ENCODE results near the gene TLR3. TPM values are rescaled to one million over a fixed set of nuclear protein-coding genes. Genes with fewer than 3 reads are reported as not detected.

Gene TLR3
- total and polyA plus RNA-seq, 2 donors (not counting 3 experiments of a cell fraction or from before 2014, with no cell fraction given), result 1.6 to 5.2 TPM

- ChIA-PET POLR2A (no interaction called here), CTCF (no interaction called here)
- Histone ChIP-seq H3K4me2 (ENCODE audit: insufficient read depth, low read length) (no peak overlapping the region), H3K79me2 (ENCODE audit: control insufficient read depth, insufficient read depth, low read length) (no peaks in the 10 kb centered on the region), H4K20me1 (replicated peaks; ENCODE audit: control insufficient read depth, extremely low read depth, insufficient read depth, low read length) (no peaks in the 10 kb centered on the region), H2AFZ (ENCODE audit: low read depth, low read length) (no peak overlapping the region), H3K27ac (ENCODE audit: insufficient read depth, low read depth, low read length) (no peak overlapping the region), H3K4me1 (ENCODE audit: control insufficient read depth, extremely low read depth, insufficient read depth, low read length) (no peaks in the 10 kb centered on the region), H3K27me3 (ENCODE audit: control insufficient read depth in 2 of 2, insufficient read depth in 2 of 2, low read length in 2 of 2) (peaks cover 0 to 2% of the 10 kb centered on the region in 2 experiments), H3K9me1 (replicated peaks; ENCODE audit: control insufficient read depth, extremely low read depth, insufficient read depth, low read length) (no peaks in the 10 kb centered on the region), H3K4me3 (replicated peaks in 1 of 3; ENCODE audit: insufficient read depth in 1 of 3, low read depth in 1 of 3, low read length in 3 of 3) (no peak overlapping the region), H3K9me3 (replicated peaks; ENCODE audit: control insufficient read depth, insufficient read depth, low read length) (no peaks in the 10 kb centered on the region), H3K36me3 (ENCODE audit: control insufficient read depth in 2 of 2, extremely low read depth in 1 of 2, insufficient read depth in 2 of 2, low read length in 2 of 2) (no peaks in the 10 kb centered on the region), H3K9ac (replicated peaks; ENCODE audit: extremely low read depth, insufficient read depth, low read length) (no peak overlapping the region)
- TF ChIP-seq JUN (IDR thresholded peaks at IDR 0.05; ENCODE audit: borderline replicate concordance, insufficient read depth, insufficient read length, low read depth) (no peak), FOS (IDR thresholded peaks at IDR 0.05; ENCODE audit: borderline replicate concordance, insufficient read depth, low read length) (no peak), GATA2 (IDR thresholded peaks at IDR 0.05; ENCODE audit: insufficient read depth, insufficient read length, low read depth, low read length) (no peak), POLR2A (IDR thresholded peaks at IDR 0.05; ENCODE audit: low read depth, low read length) (no peak), MYC (IDR thresholded peaks at IDR 0.05; ENCODE audit: low read depth, low read length) (no peak), POLR2AphosphoS5 (IDR thresholded peaks at IDR 0.05; ENCODE audit: insufficient read depth, low read depth, low read length) (no peak), EZH2 (IDR thresholded peaks at IDR 0.05; ENCODE audit: borderline replicate concordance, low read depth, low read length, severe bottlenecking) (no peak)
- TF ChIP-seq, protein P1, sequence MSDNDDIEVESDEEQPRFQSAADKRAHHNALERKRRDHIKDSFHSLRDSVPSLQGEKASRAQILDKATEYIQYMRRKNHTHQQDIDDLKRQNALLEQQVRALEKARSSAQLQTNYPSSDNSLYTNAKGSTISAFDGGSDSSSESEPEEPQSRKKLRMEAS (IDR thresholded peaks at IDR 0.05; ENCODE audit: insufficient read depth, insufficient read length), result no peak
- TF ChIP-seq, protein P2, sequence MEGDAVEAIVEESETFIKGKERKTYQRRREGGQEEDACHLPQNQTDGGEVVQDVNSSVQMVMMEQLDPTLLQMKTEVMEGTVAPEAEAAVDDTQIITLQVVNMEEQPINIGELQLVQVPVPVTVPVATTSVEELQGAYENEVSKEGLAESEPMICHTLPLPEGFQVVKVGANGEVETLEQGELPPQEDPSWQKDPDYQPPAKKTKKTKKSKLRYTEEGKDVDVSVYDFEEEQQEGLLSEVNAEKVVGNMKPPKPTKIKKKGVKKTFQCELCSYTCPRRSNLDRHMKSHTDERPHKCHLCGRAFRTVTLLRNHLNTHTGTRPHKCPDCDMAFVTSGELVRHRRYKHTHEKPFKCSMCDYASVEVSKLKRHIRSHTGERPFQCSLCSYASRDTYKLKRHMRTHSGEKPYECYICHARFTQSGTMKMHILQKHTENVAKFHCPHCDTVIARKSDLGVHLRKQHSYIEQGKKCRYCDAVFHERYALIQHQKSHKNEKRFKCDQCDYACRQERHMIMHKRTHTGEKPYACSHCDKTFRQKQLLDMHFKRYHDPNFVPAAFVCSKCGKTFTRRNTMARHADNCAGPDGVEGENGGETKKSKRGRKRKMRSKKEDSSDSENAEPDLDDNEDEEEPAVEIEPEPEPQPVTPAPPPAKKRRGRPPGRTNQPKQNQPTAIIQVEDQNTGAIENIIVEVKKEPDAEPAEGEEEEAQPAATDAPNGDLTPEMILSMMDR (IDR thresholded peaks at IDR 0.05; ENCODE audit: extremely low read depth in 1 of 2, insufficient read depth in 1 of 2, low read depth in 1 of 2, low read length in 2 of 2), result no peak
- no TSS peak for BruUV-seq (replicated peaks)
- dilution Hi-C loops (cut with MboI; ENCODE audit: extremely low pct_ligation_motif_present, low sequenced_read_pairs), result no loop called here
- intact Hi-C loops (cut with micrococcal nuclease), result no loop called here
- no peak for DNase-seq (ENCODE audit: low read depth, low spot score)
- no peak for FAIRE-seq
These were observed 10.0 kb upstream of the TLR3 start for GRCh38 chr4:186058980-186059316.
